Progenitor cell of endocrine pancreas (in vitro differentiated cells): ENCODE results near the gene RAPSN. TPM values are rescaled to one million over a fixed set of nuclear protein-coding genes. Genes with fewer than 3 reads are reported as not detected.

Experiments
- DNase-seq: peaks from one replicate; pipeline ENCODE4 v3.0.0; 2021; ENCODE audit warnings: low spot score; ENCODE audit not compliant: unreplicated experiment
- H3K27ac Mint-ChIP-seq: 2 replicates; pipeline ENCODE4 v1.8.0; 2021; ENCODE audit warnings: mild to moderate bottlenecking, moderate library complexity, mixed read lengths
- H3K27me3 Mint-ChIP-seq: 2 replicates; pipeline ENCODE4 v1.8.0; 2021; ENCODE audit warnings: mixed read lengths
- H3K36me3 Mint-ChIP-seq: 2 replicates; pipeline ENCODE4 v1.8.0; 2022; ENCODE audit warnings: mixed read lengths; ENCODE audit not compliant: insufficient read depth
- H3K4me1 Mint-ChIP-seq: 2 replicates; pipeline ENCODE4 v1.8.0; 2021; ENCODE audit warnings: low read depth, mixed read lengths
- H3K4me3 Mint-ChIP-seq: 2 replicates; pipeline ENCODE4 v1.8.0; 2021; ENCODE audit warnings: low read depth, mild to moderate bottlenecking, moderate library complexity, mixed read lengths
- H3K9me3 Mint-ChIP-seq: 2 replicates; pipeline ENCODE4 v1.8.0; 2021; ENCODE audit warnings: low read depth, mixed read lengths
- CTCF ChIP-seq: fragments of 200-600 bp; sonication (generic); IDR thresholded peaks from one replicate; pipeline ENCODE4 v1.5.0; 2021; ENCODE audit warnings: antibody characterized with exemption, mild to moderate bottlenecking; ENCODE audit not compliant: unreplicated experiment
- total RNA-seq: library from RNA; stranded (reverse); gene quantifications from 2 replicates; pipeline ENCODE4 v1.2.1, GENCODE V29; 2021

The RAPSN gene
- total RNA-seq, 1 donor from 2014 or later: 0.81 TPM

DNA sequence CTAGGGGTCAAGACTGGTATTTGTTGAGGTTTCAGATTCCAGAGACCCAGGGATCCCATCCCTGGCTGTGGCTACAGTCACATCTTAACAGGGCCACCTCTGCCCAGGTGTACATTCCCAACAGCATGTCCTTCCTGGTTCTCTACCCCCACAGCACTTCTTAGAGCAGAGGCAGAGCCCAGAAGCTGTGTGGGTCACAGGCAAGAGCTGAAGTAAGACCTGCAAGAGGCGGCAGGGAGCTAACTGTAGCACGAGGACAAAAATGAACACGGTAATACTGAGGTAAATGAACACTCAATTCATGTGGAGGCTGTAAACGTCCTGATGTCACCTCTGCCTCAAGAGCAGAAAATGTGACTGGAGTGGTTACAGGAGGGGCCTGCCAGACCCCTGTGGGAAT, 21.7 kb upstream of the RAPSN start:
- Mint-ChIP-seq H3K27me3 (no peaks in the 10 kb centered on the region), H3K4me3 (no peak overlapping the region), H3K27ac (peak overlapping the region; percentile 88), H3K4me1 (peaks cover 28% of the 10 kb centered on the region), H3K9me3 (no peaks in the 10 kb centered on the region), H3K36me3 (peaks cover 35% of the 10 kb centered on the region)
- TF ChIP-seq CTCF: no peak
- no peak for DNase-seq

DNA sequence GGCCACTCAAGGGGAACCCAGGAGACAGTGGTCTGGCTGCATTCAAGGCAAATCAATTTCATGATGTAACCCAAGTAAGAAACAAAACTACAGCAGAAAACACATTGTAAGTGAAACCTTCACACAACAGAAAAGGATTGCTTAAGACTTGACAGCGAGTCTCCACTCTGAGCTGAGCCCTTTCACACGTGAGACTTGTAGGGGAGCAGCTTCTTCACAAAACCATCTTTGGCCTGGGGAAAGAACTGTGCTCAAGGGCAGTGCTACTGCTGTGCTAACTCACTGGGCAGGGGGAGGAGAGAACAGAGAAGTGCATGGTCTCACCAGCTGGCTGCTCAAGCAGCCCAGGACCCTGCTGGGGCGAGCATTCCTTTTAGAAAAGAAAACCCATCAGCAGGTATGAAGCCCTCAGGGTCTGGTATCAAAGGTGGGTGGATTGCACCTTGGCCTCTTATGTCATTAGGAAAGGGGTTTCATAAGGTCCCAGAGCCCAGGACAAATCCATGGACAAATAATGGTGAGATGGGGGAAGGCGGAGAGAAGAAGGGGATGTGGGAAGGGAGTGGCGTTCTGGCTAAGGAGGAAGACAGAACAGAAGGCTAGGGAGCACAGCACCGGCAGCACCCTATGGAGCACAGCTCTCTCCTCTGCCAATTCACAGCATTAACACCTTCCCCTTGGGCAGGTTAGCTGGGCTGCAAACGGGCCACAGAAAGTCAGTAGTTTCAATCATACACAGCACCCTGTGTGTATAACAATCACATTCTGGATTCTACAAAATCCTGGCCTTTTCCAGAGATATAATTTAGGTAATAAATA, 20.6 kb upstream of the RAPSN start:
- DNase-seq: no peak
- H3K27ac Mint-ChIP-seq: peak overlapping the region; percentile 70
- H3K4me1 Mint-ChIP-seq: peaks cover 31% of the 10 kb centered on the region
- TF ChIP-seq CTCF: no peak
- H3K27me3 Mint-ChIP-seq: no peaks in the 10 kb centered on the region
- H3K9me3 Mint-ChIP-seq: no peaks in the 10 kb centered on the region
- H3K36me3 Mint-ChIP-seq: peaks cover 32% of the 10 kb centered on the region
- no peak overlapping the region for H3K4me3 Mint-ChIP-seq

DNA sequence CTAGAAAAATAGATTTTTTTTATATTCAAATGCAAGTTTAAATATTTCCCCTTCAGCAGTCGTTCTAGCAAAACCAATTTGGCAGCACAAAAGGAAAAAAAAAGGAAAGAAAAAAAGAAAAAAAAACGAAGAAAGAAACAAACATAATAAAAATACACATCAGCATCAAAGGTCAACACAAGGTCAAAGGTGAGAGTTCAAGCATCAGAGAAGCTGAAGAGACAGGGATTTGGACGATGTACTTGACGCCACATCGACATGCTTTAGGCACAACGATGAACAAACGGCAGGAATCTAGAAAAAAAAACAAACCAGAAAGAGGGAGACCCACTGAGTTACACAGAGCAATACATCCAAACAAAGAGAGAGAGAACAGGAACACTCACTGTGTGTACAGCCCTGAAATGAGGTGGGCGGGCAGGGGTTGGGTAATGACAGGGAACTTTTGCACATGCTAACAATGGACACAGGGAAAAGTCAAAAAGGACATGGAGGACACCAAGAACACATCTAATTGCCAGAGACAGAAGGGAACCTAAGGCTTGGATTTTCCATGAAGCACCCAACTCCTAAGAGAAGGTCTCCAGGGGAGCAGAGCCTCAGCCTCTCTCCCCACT, 19.8 kb upstream of the RAPSN start:
- Mint-ChIP-seq H3K27ac (peak overlapping the region; percentile 83), H3K4me1 (peaks cover 31% of the 10 kb centered on the region), H3K9me3 (no peaks in the 10 kb centered on the region)

DNA sequence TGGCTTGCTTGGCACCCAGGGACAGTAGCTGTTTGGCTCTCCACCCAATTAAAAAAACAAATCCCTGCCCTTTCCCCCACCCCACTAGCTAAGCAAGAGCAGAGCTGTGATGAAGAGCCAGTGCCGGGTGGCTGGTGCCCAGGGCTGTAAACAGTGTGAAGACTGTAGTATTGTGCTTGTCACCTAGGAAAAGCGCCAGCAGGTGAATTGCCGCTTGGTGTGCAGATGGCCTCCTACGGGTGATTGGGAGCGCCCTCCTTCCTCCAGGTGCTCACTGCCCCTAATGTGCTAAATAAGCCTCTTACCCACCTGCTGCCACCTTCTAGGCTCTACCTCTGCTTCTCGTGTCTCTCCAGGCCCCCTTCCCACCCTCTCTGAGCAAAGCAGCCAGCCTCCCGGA, 18.4 kb upstream of the RAPSN start:
- DNase-seq: no peak

More for the DNA sequence above, 19.8 kb upstream of the RAPSN start:
- H3K4me3 Mint-ChIP-seq: no peak overlapping the region
- H3K36me3 Mint-ChIP-seq: peaks cover 26% of the 10 kb centered on the region
- DNase-seq: no peak
- H3K27me3 Mint-ChIP-seq: no peaks in the 10 kb centered on the region
- no peak for TF ChIP-seq CTCF

More for the DNA sequence above, 18.4 kb upstream of the RAPSN start:
- Mint-ChIP-seq H3K36me3 (peaks cover 17% of the 10 kb centered on the region), H3K4me1 (peaks cover 31% of the 10 kb centered on the region), H3K27ac (peak overlapping the region; percentile 90), H3K9me3 (no peaks in the 10 kb centered on the region), H3K27me3 (no peaks in the 10 kb centered on the region), H3K4me3 (no peak overlapping the region)
- TF ChIP-seq CTCF: no peak
